GM12875 (cell line): ENCODE data around the gene DIO1.

ENCODE experiments used
- H3K4me3 ChIP-seq: one replicate; pipeline ENCODE4 v1.5.1; 2011; ENCODE audit warnings: low read depth, low read length, control low read depth
- CTCF ChIP-seq: IDR thresholded peaks from 2 replicates; pipeline ENCODE4 v1.5.1; 2011; ENCODE audit warnings: low read depth, mild to moderate bottlenecking, control low read depth, inconsistent platforms, low read length, moderate library complexity, borderline replicate concordance; ENCODE audit not compliant: insufficient read depth

DIO1 gene

GRCh38 chr1:53893999-53894636, at the start of gene DIO1:
TSS of gene DIO1 (plus strand) at chr1:53894187. CDS start at chr1:53894211, 24 bp downstream.
- no peak for TF ChIP-seq CTCF
- no peak within 1 kb of the TSS for H3K4me3 ChIP-seq

GRCh38 chr1:53847980-53848379, 46.0 kb upstream of the DIO1 start:
- no peak for TF ChIP-seq CTCF
- H3K4me3 ChIP-seq, result no peak overlapping the region

- no peak overlapping the region for H3K4me3 ChIP-seq
- TF ChIP-seq CTCF, result no peak
Measured at GRCh38 chr1:53850082-53850673, 43.8 kb upstream of the DIO1 start.

GRCh38 chr1:53851571-53852285, 42.3 kb upstream of the DIO1 start:
- no peak overlapping the region for H3K4me3 ChIP-seq
- no peak for TF ChIP-seq CTCF

GRCh38 chr1:53860967-53861411, 33.0 kb upstream of the DIO1 start:
- peak; percentile 79 for TF ChIP-seq CTCF
- H3K4me3 ChIP-seq, result no peak overlapping the region

- no peak for TF ChIP-seq CTCF
- H3K4me3 ChIP-seq, result no peak overlapping the region
Measured at GRCh38 chr1:53862507-53862906, 31.5 kb upstream of the DIO1 start.

- no peak for TF ChIP-seq CTCF
- no peak overlapping the region for H3K4me3 ChIP-seq
Measured at GRCh38 chr1:53868565-53868964, 25.4 kb upstream of the DIO1 start.
